Ectodermal cell (in vitro differentiated cells): ENCODE measurements around the gene CFAP300.
A peak's percentile ranks its signal among the peaks of the same experiment; 100 is the strongest.

Experiments
- H3K27ac ChIP-seq: 2 replicates; pipeline ENCODE4 v1.7.0; 2013; ENCODE audit warnings: mild to moderate bottlenecking, low read depth, low read length; ENCODE audit not compliant: insufficient read depth, poor library complexity, severe bottlenecking
- H3K27me3 ChIP-seq: 2 replicates; pipeline ENCODE4 v1.7.0; 2013; ENCODE audit warnings: mild to moderate bottlenecking, low read length; ENCODE audit not compliant: insufficient read depth, control insufficient read depth, poor library complexity, severe bottlenecking
- H3K36me3 ChIP-seq: one replicate; pipeline ENCODE4 v1.7.0; 2013; ENCODE audit warnings: low read length; ENCODE audit not compliant: control insufficient read depth, insufficient read depth
- H3K4me1 ChIP-seq: one replicate; pipeline ENCODE4 v1.7.0; 2013; ENCODE audit warnings: low read length; ENCODE audit not compliant: control insufficient read depth, insufficient read depth
- H3K4me3 ChIP-seq: 2 replicates; pipeline ENCODE4 v1.7.0; 2013; ENCODE audit warnings: low read depth, low read length, control low read depth; ENCODE audit not compliant: insufficient read depth
- H3K9me3 ChIP-seq: 2 replicates; pipeline ENCODE4 v1.7.0; 2013; ENCODE audit warnings: mild to moderate bottlenecking, low read length, moderate library complexity; ENCODE audit not compliant: control insufficient read depth
- WGBS, 2 experiments: methylation state at CpG; one replicate each; pipeline ENCODE4 v1.1.7; 2013; ENCODE audit warnings: missing lambda C conversion rate in 2 of 2; 5-methylcytosine and 5-hydroxymethylcytosine counted together

Gene CFAP300

GRCh38 chr11:102017026-102017425, 30.2 kb upstream of the CFAP300 start:
- Histone ChIP-seq H3K4me1 (no peaks in the 10 kb centered on the region), H3K9me3 (no peaks in the 10 kb centered on the region), H3K27me3 (no peaks in the 10 kb centered on the region), H3K4me3 (no peak overlapping the region), H3K27ac (no peak overlapping the region), H3K36me3 (no peaks in the 10 kb centered on the region)
- 96 to 100% methylated on average over 3 of the region's 3 CpGs for WGBS, 2 experiments

- Histone ChIP-seq H3K4me1 (no peaks in the 10 kb centered on the region), H3K27me3 (no peaks in the 10 kb centered on the region), H3K4me3 (no peak overlapping the region), H3K36me3 (no peaks in the 10 kb centered on the region), H3K9me3 (no peaks in the 10 kb centered on the region), H3K27ac (no peak overlapping the region)
- WGBS, 2 experiments, result 92 to 95% methylated on average over 4 of the region's 4 CpGs
Measured at GRCh38 chr11:102026217-102026616, 21.0 kb upstream of the CFAP300 start.

DNA sequence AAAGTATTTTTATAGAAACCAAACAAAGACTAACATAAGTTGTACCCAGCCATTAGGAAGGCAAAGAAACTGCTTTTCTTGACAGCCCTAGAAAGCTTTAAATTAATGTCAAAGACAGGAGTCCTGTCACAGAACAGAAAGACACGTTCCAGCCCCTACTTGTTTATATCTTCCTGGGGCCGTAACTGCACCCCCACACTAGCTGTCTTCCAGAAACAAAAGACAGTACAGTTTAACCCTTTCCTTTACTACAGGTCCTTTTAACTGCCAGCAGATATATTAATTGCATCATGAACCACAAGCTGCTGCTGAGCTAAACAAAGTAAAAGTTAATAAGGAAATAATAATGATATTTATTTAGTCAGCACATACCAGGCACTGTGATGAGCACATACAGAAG, 20.3 kb upstream of the CFAP300 start:
- no peaks in the 10 kb centered on the region for H3K36me3 ChIP-seq
- 12 to 21% methylated on average over 2 of the region's 2 CpGs for WGBS, 2 experiments
- H3K4me3 ChIP-seq, result no peak overlapping the region
- no peak overlapping the region for H3K27ac ChIP-seq
- no peaks in the 10 kb centered on the region for H3K27me3 ChIP-seq
- no peaks in the 10 kb centered on the region for H3K4me1 ChIP-seq
- no peaks in the 10 kb centered on the region for H3K9me3 ChIP-seq

- no CpG with 5 or more reads among the region's 1 CpG for WGBS, 2 experiments
- Histone ChIP-seq H3K27ac (no peak overlapping the region), H3K9me3 (no peaks in the 10 kb centered on the region), H3K4me1 (no peaks in the 10 kb centered on the region), H3K4me3 (no peak overlapping the region), H3K36me3 (no peaks in the 10 kb centered on the region), H3K27me3 (no peaks in the 10 kb centered on the region)
Measured at GRCh38 chr11:102036757-102037156, 10.5 kb upstream of the CFAP300 start.

DNA sequence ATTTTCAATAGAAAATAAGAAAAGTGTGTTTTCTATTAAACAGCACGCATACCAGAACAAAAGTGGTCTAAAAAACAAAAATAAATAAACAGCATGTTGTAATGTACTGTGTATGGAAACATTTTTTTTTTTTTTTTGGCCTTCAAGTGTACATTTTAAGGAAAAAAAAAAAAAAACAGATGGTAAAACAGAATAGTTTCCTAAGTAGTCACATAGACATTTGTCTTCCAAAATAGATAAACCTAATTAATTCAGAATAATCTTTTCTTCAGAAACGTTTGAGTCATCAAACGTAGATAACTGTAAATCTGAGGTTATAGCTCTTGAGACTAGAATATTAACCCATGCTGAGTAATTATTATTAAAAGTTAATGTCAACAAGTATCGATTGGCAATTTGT, 396 bp upstream of the CFAP300 start:
- no peaks in the 10 kb centered on the region for H3K4me1 ChIP-seq
- H3K27me3 ChIP-seq, result no peaks in the 10 kb centered on the region
- H3K36me3 ChIP-seq, result no peaks in the 10 kb centered on the region
- peak overlapping the region; percentile 34 for H3K4me3 ChIP-seq
- H3K27ac ChIP-seq, result no peak overlapping the region
- no peaks in the 10 kb centered on the region for H3K9me3 ChIP-seq
- 77 to 88% methylated on average over 1 to 4 of the region's 4 CpGs for WGBS, 2 experiments

GRCh38 chr11:102050927-102051575, 3.8 kb downstream of the CFAP300 start:
- no peaks in the 10 kb centered on the region for H3K36me3 ChIP-seq
- H3K27me3 ChIP-seq, result no peaks in the 10 kb centered on the region
- H3K4me1 ChIP-seq, result no peaks in the 10 kb centered on the region
- no peak overlapping the region for H3K27ac ChIP-seq
- WGBS, 2 experiments, result 71 to 78% methylated on average over 5 of the region's 5 CpGs
- no peaks in the 10 kb centered on the region for H3K9me3 ChIP-seq
- H3K4me3 ChIP-seq, result no peak overlapping the region

DNA sequence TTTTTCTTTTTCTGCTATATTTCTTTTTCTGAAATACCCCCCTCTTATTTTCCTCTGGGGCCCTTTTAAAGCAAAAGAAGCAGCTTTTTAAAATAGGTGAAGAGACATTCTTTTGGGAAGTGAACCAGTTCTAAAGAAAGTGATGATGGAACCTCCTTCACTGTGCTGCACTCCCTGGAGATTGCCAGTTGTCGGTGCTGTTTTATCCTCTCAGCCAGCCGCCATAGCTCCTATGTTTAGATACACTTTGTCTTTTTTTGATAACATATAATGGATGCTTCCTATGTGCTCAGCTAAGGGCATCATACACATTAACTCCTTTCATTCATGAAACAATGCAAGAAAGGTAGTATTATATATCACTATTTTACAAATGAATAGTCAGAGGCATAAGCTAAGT, 14.0 kb downstream of the CFAP300 start:
- Histone ChIP-seq H3K27me3 (no peaks in the 10 kb centered on the region), H3K4me3 (no peak overlapping the region), H3K9me3 (no peaks in the 10 kb centered on the region), H3K4me1 (no peaks in the 10 kb centered on the region), H3K27ac (no peak overlapping the region), H3K36me3 (no peaks in the 10 kb centered on the region)
- WGBS, 2 experiments, result 36 to 80% methylated on average over 1 to 2 of the region's 2 CpGs

- no peak overlapping the region for H3K27ac ChIP-seq
- no peaks in the 10 kb centered on the region for H3K36me3 ChIP-seq
- no peaks in the 10 kb centered on the region for H3K4me1 ChIP-seq
- 94 to 97% methylated on average over 2 of the region's 2 CpGs for WGBS, 2 experiments
- H3K9me3 ChIP-seq, result no peaks in the 10 kb centered on the region
- H3K4me3 ChIP-seq, result no peak overlapping the region
- H3K27me3 ChIP-seq, result no peaks in the 10 kb centered on the region
Measured at GRCh38 chr11:102062106-102062505, 14.9 kb downstream of the CFAP300 start.

GRCh38 chr11:102064316-102064715, 17.1 kb downstream of the CFAP300 start:
- Histone ChIP-seq H3K36me3 (no peaks in the 10 kb centered on the region), H3K27me3 (no peaks in the 10 kb centered on the region), H3K27ac (no peak overlapping the region), H3K9me3 (no peaks in the 10 kb centered on the region), H3K4me1 (no peaks in the 10 kb centered on the region), H3K4me3 (no peak overlapping the region)
- 92 to 96% methylated on average over 2 of the region's 2 CpGs for whole genome bisulfite sequencing, 2 experiments

DNA sequence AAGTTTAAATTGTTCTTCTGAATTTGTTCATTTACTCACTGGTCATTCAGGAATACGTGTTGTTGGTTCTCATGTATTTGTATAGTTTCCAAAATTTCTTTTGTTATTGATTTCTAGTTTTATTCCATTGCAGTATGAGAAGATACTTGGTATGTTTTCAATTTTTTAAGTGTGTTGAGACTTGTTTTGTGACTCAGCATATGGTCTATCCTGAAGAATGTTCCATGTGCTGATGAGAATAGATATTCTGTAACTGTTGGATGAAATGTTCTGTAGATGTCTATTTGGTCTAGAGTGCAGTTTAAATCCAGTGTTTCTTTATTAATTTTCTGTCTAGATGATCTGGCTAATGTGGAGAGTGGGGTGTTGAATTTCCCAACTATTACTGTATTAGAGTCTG, 23.5 kb downstream of the CFAP300 start:
- Histone ChIP-seq H3K4me1 (no peaks in the 10 kb centered on the region), H3K9me3 (peaks cover 2% of the 10 kb centered on the region), H3K4me3 (no peak overlapping the region), H3K27ac (no peak overlapping the region), H3K27me3 (no peaks in the 10 kb centered on the region), H3K36me3 (no peaks in the 10 kb centered on the region)
- 0% methylated on average over 1 of the region's 1 CpG for WGBS, 2 experiments
